NCI-H2227 (cell line): Measurements from ENCODE around the gene CSTF3.
"Not testable (repeated sequence)": the region's sequence is repeated elsewhere in the genome, so short reads cannot be mapped to it uniquely, and the experiment has no call there.

ENCODE experiments used
- DNase-seq: peaks from one replicate; lab custom pipeline; 2025; ENCODE audit not compliant: unreplicated experiment; lab: John Stamatoyannopoulos, UW

The CSTF3 gene

GRCh38 chr11:33161120-33162005 is at the start of gene CSTF3:
CSTF3 (minus strand) TSS chr11:33161480; CDS start chr11:33161325, 155 bp downstream.
- DNase-seq = peak; percentile 100

- no peak for DNase-seq
Measured at GRCh38 chr11:33208150-33208549, 46.9 kb upstream of the CSTF3 start.

- no peak for DNase-seq
Measured at GRCh38 chr11:33207408-33207985, 46.2 kb upstream of the CSTF3 start.

- no peak for DNase-seq
Measured at GRCh38 chr11:33197915-33198727, 36.8 kb upstream of the CSTF3 start.

GRCh38 chr11:33195462-33196173 is 34.3 kb upstream of the CSTF3 start:
- peak; percentile 24 for DNase-seq

GRCh38 chr11:33194455-33194854 is 33.2 kb upstream of the CSTF3 start:
- no peak for DNase-seq

- DNase-seq = no peak
Measured at GRCh38 chr11:33191467-33191866, 30.2 kb upstream of the CSTF3 start.

GRCh38 chr11:33187998-33188722 is 26.9 kb upstream of the CSTF3 start:
- peak; percentile 19 for DNase-seq

- no peak for DNase-seq
Measured at GRCh38 chr11:33185756-33186155, 24.5 kb upstream of the CSTF3 start.

GRCh38 chr11:33182246-33182878 is 21.1 kb upstream of the CSTF3 start:
- no peak for DNase-seq

GRCh38 chr11:33179348-33179803 is 18.1 kb upstream of the CSTF3 start:
- DNase-seq = no peak

- peak; percentile 58 for DNase-seq
Measured at GRCh38 chr11:33178443-33179180, 17.3 kb upstream of the CSTF3 start.

- DNase-seq = peak; percentile 53
Measured at GRCh38 chr11:33177676-33178336, 16.5 kb upstream of the CSTF3 start.

- not testable (repeated sequence) for DNase-seq
Measured at GRCh38 chr11:33176760-33177159, 15.5 kb upstream of the CSTF3 start.

- no peak for DNase-seq
Measured at GRCh38 chr11:33172996-33173395, 11.7 kb upstream of the CSTF3 start.

GRCh38 chr11:33172345-33172744 is 11.1 kb upstream of the CSTF3 start:
- no peak for DNase-seq

- DNase-seq = no peak
Measured at GRCh38 chr11:33171251-33171650, 10.0 kb upstream of the CSTF3 start.

GRCh38 chr11:33168709-33169200 is 7.5 kb upstream of the CSTF3 start:
- DNase-seq = no peak
